Breast epithelium (tissue), 3 donors: Measurements from ENCODE around the gene CCDC7.

Experiments
- POLR2A ChIP-seq: fragments of 450-650 bp; IDR thresholded peaks from one replicate; pipeline ENCODE4 v1.6.1; 2016; ENCODE audit warnings: antibody characterized with exemption, mild to moderate bottlenecking, moderate library complexity
- POLR2AphosphoS5 ChIP-seq, 3 donors: sonication (generic); formaldehyde crosslinking; IDR thresholded peaks; one replicate each; pipeline ENCODE4 v1.6.1; 2017; ENCODE audit warnings: antibody characterized with exemption in 3 of 3
- TF ChIP-seq, protein P1 (sequence below), 3 donors: fragments of 450-650 bp; IDR thresholded peaks; one replicate each; pipeline ENCODE4 v1.5.1; 2016 to 2017; ENCODE audit warnings: antibody characterized with exemption in 3 of 3, mild to moderate bottlenecking in 3 of 3, moderate library complexity in 3 of 3

DNA sequence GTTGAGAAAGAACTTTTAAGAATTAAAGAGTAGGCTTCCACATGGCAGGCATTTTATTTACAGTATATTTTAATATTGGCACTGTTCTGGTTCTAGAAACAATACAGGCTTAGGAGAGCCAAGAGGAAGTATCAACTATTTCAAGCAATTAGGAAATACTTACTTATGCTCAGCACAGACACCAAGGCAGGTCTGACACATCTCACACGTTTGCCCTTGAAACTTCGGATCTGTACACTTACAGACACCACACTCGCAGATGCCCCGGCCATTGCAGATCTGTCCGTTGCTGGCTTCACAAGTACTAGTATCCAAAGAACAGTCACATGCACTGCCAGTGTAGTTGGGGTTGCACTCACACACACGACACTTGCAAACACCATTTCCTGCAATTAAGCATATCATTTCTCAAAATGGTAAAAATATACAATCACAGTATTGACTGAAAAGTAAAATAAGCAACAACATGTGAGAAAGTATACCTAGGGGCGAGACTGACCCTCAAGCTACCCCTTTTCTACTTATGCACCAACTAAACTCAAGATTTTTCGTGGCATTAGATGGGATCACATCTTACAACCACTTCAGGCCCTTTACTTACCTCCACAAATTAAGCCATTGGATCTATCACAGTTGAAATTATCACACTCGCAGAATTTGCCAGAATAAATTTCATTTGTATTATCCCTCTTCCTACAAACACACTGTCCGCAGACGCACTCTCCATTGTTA is 465.5 kb downstream of the CCDC7 start:
- no peak for TF ChIP-seq POLR2A
- TF ChIP-seq, protein P1, sequence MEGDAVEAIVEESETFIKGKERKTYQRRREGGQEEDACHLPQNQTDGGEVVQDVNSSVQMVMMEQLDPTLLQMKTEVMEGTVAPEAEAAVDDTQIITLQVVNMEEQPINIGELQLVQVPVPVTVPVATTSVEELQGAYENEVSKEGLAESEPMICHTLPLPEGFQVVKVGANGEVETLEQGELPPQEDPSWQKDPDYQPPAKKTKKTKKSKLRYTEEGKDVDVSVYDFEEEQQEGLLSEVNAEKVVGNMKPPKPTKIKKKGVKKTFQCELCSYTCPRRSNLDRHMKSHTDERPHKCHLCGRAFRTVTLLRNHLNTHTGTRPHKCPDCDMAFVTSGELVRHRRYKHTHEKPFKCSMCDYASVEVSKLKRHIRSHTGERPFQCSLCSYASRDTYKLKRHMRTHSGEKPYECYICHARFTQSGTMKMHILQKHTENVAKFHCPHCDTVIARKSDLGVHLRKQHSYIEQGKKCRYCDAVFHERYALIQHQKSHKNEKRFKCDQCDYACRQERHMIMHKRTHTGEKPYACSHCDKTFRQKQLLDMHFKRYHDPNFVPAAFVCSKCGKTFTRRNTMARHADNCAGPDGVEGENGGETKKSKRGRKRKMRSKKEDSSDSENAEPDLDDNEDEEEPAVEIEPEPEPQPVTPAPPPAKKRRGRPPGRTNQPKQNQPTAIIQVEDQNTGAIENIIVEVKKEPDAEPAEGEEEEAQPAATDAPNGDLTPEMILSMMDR (IDR thresholded peaks at IDR 0.05), result no peak
- no peak for TF ChIP-seq POLR2AphosphoS5 (IDR thresholded peaks at IDR 0.05)
